NCI-H69 (cell line): ENCODE measurements around the gene PGAP3.

ENCODE experiments used
- DNase-seq: peaks from one replicate; lab custom pipeline; 2025; lab: John Stamatoyannopoulos, UW

PGAP3 gene

GRCh38 chr17:39621523-39622379 lies 66.1 kb downstream of the PGAP3 start:
- DNase-seq: peak; percentile 78
